Stimulated activated CD4-positive, alpha-beta T cell treated with anti-CD3 and anti-CD28 coated beads, Interleukin-12 subunit alpha, Interleukin-12 subunit beta, amount 100 ng/mL, for 48 hours (primary cell): ENCODE results near the gene PAQR5.
A peak's percentile ranks its signal among the peaks of the same experiment; 100 is the strongest.

Source experiments
- DNase-seq, 3 donors: peaks; one replicate each; pipeline ENCODE4 v3.0.0-alpha.2; 2020; ENCODE audit warnings: low read depth in 2 of 3, low spot score in 1 of 3

PAQR5 gene

GRCh38 chr15:69389426-69389825, 90.7 kb downstream of the PAQR5 start:
- DNase-seq = no peak

- DNase-seq = no peak
These were observed 91.9 kb downstream of the PAQR5 start for GRCh38 chr15:69390575-69390974.

GRCh38 chr15:69391046-69391757, 92.5 kb downstream of the PAQR5 start:
- no peak for DNase-seq

GRCh38 chr15:69392352-69392751, 93.6 kb downstream of the PAQR5 start:
- no peak for DNase-seq

GRCh38 chr15:69393831-69394491, 95.2 kb downstream of the PAQR5 start:
- no peak for DNase-seq

GRCh38 chr15:69394556-69395282, 96.0 kb downstream of the PAQR5 start:
- DNase-seq = peak; percentile 72 to 94 (median 76)

GRCh38 chr15:69395460-69395859, 96.7 kb downstream of the PAQR5 start:
- DNase-seq = no peak

- DNase-seq = no peak
These were observed 97.3 kb downstream of the PAQR5 start for GRCh38 chr15:69395991-69396390.

- DNase-seq = no peak
These were observed 99.8 kb downstream of the PAQR5 start for GRCh38 chr15:69398491-69398891.

GRCh38 chr15:69400850-69401249, 102.1 kb downstream of the PAQR5 start:
- peak; percentile 15 to 25 (median 16) for DNase-seq

- no peak for DNase-seq
These were observed 104.1 kb downstream of the PAQR5 start for GRCh38 chr15:69402816-69403215.

- no peak for DNase-seq
These were observed 104.9 kb downstream of the PAQR5 start for GRCh38 chr15:69403594-69403993.

- no peak for DNase-seq
These were observed 106.4 kb downstream of the PAQR5 start for GRCh38 chr15:69405110-69405509.

- DNase-seq = no peak
These were observed 109.1 kb downstream of the PAQR5 start for GRCh38 chr15:69407719-69408400.

- no peak for DNase-seq
These were observed 110.1 kb downstream of the PAQR5 start for GRCh38 chr15:69408841-69409240.

GRCh38 chr15:69410248-69410874, 111.6 kb downstream of the PAQR5 start:
- DNase-seq = peak in 1 of 3 donors; percentile 22

- no peak for DNase-seq
These were observed 113.6 kb downstream of the PAQR5 start for GRCh38 chr15:69412274-69412673.

GRCh38 chr15:69412701-69413100, 114.0 kb downstream of the PAQR5 start:
- DNase-seq = no peak

- DNase-seq = peak; percentile 81 to 88 (median 87)
These were observed 115.3 kb downstream of the PAQR5 start, which contains the start of gene KIF23 for GRCh38 chr15:69413822-69414700. TSS of gene KIF23 (plus strand) at chr15:69414349. CDS start at chr15:69414466, 117 bp downstream.

- no peak for DNase-seq
These were observed 116.0 kb downstream of the PAQR5 start for GRCh38 chr15:69414701-69415167.
